COLO668 (cell line): ENCODE measurements around the gene CTNNBL1.
"Not testable (repeated sequence)": the region's sequence is repeated elsewhere in the genome, so short reads cannot be mapped to it uniquely, and the experiment has no call there.

Source experiments
- DNase-seq: peaks from one replicate; lab custom pipeline; 2025; ENCODE audit not compliant: unreplicated experiment; lab: John Stamatoyannopoulos, UW

Gene CTNNBL1

GRCh38 chr20:37677969-37678861, 15.6 kb upstream of the CTNNBL1 start:
- DNase-seq = no peak

DNA sequence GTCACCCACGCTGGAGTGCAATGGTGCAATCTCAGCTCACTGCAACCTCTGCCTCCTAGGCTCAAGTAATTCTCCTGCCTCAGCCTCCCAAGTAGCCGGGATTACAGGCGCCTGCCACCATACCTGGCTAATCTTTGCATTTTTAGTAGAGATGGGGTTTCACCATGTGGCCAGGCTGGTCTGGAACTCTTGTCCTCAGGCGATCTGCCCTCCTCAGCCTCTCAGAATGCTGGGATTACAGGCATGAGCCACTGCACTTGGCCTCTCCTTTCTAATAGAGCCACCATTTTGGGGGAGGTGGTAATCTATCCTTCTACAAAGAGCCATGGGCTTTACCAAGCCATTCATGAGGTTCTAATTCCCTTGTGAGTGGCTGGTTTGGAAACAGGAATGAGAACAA, 14.1 kb upstream of the CTNNBL1 start:
- not testable (repeated sequence) for DNase-seq

DNA sequence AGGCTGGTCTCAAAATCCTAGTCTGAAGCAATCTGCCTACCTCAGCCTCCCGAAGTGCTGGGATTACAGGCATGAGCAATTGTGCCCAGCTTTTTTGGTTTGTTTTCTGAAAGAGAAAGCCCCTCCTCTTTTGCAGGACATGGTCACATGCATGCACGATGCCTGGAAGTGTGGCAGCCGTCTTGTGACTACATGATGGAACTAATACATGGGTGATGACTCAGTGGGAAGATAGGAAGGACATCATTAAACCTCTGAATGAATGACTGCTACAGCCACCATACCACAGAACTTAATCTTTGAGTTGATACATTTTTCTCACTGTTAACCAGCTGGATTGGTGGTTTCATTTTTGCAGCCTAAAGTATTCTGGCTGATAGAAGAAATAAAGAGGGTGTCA, 13.4 kb upstream of the CTNNBL1 start:
- DNase-seq = no peak

DNA sequence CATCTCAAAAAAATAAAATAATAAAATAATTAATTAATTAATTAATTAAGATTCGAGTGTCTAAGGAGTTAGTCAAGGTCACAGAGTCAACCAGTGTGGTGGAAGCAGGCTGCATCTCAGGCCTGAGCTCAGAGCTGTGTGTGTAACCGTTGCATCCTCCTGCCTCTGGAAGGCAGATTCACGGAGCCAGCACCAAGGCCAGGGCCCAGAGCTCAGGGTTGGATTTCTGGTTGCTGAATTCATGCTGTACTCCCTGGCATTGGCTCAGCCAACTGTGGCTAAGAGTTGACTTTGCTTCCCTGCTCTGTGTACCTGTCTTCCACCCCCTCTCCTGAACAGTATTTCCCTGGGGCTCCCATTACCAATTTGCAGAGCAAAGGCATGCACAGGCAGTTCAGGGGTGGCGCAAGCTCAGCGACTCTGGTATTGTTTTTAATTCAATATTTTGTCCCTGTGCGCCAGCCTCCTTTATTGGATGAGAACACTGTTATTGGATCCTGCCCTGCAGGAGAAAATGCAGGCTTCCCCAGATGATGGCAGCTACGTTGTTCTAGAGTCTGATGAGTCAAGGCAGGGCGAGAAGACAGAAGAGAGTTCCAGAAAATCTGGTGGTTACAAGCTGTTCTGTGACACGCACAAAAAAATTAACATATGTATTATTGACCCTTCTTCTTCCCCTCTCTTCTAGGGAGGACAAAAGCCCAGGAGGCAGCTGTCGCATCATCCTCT, 12.3 kb upstream of the CTNNBL1 start:
- no peak for DNase-seq

- DNase-seq = not testable (repeated sequence)
These were observed 10.7 kb upstream of the CTNNBL1 start for GRCh38 chr20:37683146-37683545.

- DNase-seq = no peak
These were observed 6.9 kb upstream of the CTNNBL1 start for GRCh38 chr20:37686762-37687477.

GRCh38 chr20:37687478-37687805, 6.4 kb upstream of the CTNNBL1 start:
- DNase-seq = no peak

- no peak for DNase-seq
These were observed 5.7 kb upstream of the CTNNBL1 start for GRCh38 chr20:37688093-37688492.

GRCh38 chr20:37690626-37691369, 3.0 kb upstream of the CTNNBL1 start:
- no peak for DNase-seq

DNA sequence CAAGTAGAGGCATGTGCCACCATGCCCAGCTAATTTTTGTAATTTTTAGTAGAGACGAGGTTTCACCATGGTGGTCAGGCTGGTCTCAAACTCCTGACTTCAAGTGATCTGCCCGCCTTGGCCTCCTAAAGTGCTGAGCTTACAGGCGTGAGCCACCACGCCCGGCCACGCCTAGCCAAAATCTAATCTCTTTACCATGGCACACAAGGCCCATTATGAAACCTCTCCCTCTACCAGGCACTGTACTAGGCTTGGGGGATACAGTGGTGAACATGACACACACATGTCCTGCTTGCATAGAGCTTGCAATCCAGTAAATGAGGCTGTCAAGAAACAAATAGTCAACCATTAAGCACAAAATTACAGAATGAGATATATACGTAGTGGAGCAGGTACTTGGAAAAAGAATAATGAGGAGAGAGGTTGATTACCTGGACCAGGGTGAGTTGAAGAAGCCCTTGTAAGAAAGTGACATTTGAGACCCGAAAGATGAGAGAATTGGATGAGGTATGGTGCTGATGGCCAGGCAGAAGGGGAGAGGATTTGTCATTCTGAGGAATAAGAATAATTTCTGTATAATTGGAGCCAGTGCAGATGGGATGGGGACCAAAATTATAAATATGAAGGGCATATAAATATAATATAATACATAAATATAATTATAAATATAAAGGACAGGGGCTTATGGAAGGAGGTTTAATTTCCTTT, 1.2 kb upstream of the CTNNBL1 start:
- no peak for DNase-seq

GRCh38 chr20:37693242-37693634, 592 bp upstream of the CTNNBL1 start:
- no peak for DNase-seq

GRCh38 chr20:37695684-37696342, 2.0 kb downstream of the CTNNBL1 start:
- no peak for DNase-seq

GRCh38 chr20:37697314-37697713, 3.5 kb downstream of the CTNNBL1 start:
- DNase-seq = no peak

DNA sequence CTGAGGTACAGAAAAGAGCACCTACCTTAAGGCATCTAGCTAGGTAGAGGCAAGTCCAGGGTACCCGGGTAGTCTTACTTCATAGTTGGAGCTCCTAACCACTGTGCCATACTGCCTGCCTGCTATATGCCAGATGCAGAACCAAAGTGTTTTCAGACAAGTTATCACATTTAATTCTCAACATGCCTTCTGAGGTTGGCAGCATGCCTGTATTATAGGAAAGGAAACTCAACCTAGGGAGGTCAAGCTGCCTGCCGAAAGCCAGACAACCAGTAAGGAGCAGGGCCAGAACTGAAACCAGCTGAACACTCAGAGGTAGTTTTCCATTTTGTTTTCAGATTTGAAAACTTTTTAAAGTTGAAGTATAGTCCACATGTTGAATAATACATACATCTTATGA, 5.4 kb downstream of the CTNNBL1 start:
- DNase-seq = no peak

GRCh38 chr20:37700301-37700700, 6.5 kb downstream of the CTNNBL1 start:
- no peak for DNase-seq

DNA sequence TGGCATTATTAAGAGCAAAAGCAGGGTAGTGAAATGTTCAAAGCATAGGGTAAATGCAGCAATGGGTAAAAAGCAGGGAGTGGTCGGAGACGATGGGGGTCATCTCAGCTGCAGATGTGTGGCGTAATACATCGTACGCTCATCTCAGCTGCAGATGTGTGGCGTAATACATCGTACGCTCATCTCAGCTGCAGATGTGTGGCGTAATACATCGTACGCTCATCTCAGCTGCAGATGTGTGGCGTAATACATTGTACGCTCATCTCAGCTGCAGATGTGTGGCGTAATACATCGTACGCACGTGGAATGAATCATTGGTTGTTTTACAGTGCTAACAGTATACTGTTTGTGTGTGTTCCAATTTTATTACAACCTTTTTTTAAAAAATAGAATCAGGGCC, 7.8 kb downstream of the CTNNBL1 start:
- not testable (repeated sequence) for DNase-seq

DNA sequence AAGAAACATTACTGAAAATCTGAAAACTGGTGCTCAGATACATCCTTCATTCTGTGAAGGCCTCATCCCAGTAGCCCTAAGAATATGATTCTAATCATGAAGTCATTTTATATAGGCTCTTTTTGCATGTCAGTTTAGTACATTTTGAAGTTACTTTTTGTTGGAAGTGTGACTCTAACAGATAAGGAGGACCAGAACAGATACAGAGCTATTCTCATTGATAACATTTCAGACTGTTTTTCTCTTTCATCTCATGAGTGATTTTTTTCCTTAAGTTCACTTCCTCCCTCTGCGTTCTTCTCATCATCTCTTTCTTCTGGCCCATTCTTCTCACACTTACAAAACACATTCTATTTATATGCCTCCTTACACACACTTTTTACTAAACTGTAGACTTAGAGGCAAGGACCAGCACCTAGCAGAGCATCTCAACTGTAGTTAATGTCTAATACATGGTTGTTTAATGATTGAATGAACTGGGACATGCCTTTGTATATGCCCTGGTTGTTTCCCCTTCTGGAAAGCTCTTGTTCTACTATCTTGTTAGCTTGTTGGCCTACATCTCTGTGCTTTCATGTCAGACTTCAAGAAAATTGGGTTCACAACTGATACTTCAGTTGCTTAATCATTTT, 8.7 kb downstream of the CTNNBL1 start:
- no peak for DNase-seq

DNA sequence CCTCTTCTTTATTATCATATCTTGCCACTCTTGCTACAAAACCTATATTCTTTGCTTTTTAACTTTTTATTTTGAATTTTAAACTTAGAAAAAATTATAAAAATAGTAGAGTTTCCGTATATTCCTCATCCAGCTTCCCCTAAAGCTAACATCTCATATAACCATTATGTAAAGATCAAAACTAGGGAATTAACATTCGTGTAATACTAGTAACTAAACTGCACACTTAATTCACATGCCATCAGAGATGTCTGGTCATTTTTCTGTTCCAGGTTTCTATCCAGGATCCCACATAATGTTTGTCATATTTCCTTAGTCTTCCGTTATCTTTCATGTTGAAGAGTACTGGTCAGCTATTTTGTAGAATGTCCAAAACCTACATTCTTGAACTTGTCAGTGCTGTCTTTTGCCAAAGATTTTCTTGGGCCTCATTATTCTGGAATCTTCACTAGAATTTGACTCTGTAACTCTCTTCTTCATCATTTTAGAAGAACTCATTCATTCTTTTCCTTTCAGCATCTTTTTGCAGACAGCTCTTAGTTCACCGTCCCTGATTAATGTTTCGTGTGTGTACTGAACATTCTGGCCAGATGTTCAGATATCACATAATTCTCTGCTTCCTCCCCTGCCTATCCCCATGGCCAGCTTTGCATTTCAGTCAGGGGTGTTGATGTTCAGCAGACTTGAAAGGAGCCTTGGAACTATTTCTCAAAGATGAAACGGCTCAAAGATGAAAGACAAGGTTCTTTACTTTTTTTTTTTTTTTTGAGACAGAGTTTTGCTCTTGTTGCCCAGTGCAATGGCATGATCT, 9.4 kb downstream of the CTNNBL1 start:
- DNase-seq = no peak

DNA sequence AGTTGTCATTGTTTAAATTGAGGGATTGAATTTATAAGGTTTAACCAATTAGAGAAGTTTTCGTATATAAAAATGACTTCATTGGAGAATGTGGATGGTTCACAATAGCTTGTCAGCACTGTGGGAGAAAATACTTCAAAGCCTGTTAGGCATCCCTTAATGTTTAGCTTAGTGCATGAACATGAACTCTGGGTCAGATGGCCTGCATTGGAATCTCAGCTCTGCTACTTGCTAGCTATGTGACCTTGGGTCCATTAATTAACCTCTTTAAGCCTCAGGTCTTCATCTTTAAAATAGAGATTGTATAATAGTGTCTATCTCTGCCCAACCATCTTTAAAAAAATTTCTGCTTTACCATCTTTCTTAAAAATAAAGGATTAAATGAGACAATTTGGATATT, 11.1 kb downstream of the CTNNBL1 start:
- DNase-seq = no peak
